ENCODE measurements around the gene ERMARD.

GRCh38 chr6:169802790-169803189, 51.4 kb downstream of the ERMARD start:
- TF ChIP-seq TP53 (CRISPR knock-in tag; IDR thresholded peaks at IDR 0.05) (no peak), NR2C2 (CRISPR knock-in tag; IDR thresholded peaks at IDR 0.05) (no peak), ETV6 (CRISPR knock-in tag; IDR thresholded peaks at IDR 0.05) (no peak)
- TF ChIP-seq, protein P1, sequence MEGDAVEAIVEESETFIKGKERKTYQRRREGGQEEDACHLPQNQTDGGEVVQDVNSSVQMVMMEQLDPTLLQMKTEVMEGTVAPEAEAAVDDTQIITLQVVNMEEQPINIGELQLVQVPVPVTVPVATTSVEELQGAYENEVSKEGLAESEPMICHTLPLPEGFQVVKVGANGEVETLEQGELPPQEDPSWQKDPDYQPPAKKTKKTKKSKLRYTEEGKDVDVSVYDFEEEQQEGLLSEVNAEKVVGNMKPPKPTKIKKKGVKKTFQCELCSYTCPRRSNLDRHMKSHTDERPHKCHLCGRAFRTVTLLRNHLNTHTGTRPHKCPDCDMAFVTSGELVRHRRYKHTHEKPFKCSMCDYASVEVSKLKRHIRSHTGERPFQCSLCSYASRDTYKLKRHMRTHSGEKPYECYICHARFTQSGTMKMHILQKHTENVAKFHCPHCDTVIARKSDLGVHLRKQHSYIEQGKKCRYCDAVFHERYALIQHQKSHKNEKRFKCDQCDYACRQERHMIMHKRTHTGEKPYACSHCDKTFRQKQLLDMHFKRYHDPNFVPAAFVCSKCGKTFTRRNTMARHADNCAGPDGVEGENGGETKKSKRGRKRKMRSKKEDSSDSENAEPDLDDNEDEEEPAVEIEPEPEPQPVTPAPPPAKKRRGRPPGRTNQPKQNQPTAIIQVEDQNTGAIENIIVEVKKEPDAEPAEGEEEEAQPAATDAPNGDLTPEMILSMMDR (IDR thresholded peaks at IDR 0.05), result no peak

Data from WTC11 (cell line).